ELF-1 (cell line): ENCODE data around the gene WBP2.
"Not testable (repeated sequence)": the region's sequence is repeated elsewhere in the genome, so short reads cannot be mapped to it uniquely, and the experiment has no call there.

Experiments
- DNase-seq: peaks from one replicate; pipeline ENCODE4 v3.0.0-alpha.2; 2016; ENCODE audit warnings: low read depth, low spot score

The WBP2 gene

DNA sequence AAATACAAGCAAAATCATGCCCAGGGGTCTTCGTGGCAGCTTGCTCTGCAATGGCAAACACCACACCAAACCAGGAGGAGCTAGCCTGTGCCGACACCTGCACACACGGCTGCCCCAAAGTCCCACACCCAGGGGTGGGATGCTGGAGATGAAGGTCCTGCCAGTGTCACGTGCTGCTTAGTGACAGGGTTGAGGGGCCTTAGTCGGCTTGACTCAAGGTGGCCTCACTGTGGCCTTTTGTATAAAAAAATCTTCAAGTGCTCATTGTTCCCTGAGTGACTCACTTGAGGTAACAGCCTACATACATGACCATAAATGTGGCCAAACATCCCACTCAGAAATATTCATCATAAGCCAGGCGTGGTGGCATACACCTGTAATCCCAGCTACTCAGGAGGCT, 34.3 kb upstream of the WBP2 start:
- DNase-seq: no peak

DNA sequence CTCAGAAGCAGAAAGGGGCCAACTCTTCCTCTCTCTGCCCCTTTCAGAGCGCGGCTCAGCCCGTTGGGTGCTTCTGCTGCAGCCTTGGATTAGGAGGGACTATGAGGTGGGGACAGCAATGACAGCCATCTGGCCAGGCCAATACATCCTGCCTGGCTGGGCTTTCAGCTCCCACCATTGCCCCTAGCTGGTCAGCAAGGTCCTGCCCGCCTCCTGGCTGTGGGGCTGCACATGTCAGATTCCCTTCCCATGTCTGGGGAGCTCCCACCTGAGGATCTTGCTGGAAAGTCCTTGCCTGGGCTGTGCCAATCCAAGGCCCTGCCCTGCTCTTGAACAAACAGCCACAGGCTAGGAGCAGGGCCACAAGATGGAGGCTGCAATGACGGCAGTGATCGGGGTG, 33.3 kb upstream of the WBP2 start:
- no peak for DNase-seq

DNA sequence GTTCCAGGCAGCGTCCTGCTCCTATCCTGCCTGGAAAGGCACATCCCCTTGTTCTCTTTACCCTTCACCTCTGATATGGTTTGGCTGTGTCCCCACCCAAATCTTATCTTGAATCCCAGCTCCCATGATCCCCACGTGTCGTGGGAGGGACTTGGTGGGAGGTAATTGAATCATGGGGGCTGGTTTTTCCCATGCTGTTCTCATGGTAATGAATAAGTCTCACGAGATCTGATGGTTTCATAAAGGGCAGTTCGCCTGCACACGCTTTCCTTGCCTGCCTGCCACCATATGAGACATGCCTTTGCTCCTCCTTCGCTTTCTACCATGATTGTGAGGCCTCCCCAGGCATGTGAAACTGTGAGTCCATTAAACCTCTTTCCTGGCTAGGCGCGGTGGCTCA, 30.7 kb upstream of the WBP2 start:
- DNase-seq: not testable (repeated sequence)

DNA sequence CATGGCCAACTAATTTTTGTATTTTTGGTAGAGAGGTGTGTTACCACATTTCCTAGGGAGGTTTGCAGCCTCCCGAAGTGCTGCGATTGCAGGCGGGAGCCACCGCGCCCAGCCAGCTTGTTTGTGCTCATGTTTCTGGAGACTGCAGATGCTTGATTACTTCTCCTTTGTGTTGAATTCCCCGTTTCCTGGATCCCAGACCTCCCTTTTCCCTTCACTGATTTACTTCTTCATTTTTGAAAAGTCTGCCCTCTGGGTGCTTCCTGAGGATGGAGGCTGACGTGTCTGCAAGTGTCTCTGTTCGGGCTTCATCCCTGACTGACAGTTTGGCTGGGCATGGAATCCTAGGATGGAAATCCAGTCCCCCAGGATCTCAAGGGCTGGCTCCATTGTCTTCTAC, 30.3 kb upstream of the WBP2 start:
- no peak for DNase-seq

DNA sequence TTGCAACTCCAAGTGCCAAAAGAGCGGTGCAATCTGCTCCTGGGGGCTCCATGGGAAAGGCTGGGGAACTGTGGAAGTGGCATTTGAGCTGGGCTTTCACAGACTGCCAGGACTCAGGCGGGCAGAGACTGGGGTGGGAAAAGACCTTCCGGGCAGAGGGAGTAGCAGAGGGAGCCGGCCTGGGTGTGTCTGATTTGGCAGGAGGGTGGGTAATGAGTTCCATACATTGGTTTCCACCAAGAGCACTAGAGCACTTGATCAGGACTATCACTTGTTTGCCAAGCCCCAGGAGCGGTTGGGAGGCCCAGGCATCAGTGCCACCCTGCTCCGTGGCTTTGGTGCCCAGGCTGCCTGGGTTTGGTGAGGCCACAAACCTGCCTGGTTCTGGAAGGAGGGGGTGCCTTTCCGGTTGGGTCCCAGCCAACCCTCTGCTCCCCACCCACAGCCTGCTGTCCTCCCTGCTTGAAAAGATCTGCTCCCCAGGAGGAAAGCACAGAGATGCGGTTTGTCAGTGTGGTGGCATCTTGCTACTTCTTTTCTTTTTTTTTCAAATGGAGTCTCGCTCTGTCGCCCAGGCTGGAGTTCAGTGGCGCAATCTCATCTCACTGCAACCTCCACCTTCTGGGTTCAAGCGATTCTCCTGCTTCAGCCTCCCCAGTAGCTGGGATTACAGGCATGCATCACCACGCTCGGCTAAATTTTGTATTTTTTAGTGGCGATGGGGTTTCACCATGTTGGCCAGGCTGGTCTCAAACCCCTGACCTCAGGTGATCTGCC, 26.7 kb upstream of the WBP2 start:
- DNase-seq: no peak

DNA sequence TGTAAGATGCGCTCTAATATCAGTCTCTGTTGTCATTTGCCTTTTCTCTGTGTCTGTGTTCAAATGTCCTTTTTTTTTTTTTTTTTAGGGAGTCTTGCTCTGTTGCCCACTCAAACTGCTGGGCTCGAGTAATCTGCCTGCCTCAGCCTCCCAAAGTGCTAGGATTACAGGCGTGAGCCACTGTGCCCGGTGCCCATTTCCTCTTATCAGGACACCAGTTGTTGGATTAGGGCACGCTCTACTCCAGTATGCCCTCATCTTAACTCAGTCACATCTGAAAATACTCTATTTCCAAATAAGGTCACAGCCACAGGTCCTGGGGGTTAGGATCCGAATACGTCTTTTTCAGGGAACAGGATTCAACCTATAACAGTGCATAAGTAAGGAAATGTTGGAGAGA, 25.1 kb upstream of the WBP2 start:
- no peak for DNase-seq

DNA sequence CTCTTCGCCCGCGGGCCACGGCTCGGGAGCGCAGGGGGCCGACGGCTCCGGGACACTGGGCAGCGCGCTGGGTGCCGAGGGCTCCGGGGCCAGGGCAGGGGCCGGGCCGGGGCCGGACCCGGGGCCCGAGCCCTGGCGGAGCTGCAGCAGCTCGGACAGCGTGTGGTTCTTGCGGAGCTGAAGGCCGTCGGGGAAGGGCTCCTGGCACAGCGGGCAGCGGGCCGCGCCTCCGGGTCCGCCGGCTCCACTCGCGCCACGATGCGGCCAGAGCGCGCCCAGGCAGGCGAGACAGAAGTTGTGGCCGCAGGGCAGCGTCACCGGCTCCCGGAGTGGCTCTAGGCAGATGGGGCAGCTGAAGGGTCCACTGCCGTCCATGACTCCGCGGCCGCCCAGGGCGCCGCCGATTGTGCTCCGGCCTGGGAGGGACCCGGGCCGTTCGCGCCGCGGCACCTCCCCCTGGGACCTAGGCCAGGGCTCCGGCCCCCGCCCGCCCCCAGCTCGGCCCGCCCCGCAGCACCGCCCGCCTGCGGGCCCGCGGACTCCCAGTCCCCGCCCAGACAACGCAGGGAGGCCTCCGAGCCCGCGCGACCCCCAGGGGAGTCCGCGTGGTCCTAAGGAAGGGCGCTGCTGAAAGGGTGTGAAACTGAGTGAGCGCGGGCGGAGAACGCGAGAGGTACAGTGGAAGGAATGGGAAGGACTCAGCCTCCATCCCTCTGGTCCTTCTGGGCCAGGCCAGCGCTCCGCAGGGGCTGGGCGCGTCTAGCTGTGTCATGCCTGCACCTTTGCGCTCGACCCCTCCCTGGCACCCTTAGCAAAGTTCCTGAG, 23.3 kb upstream of the WBP2 start, which contains the start of gene TRIM47:
TSS of gene TRIM47 (minus strand) at position 408 of the 825 bp plus-strand sequence. CDS start at position 375, 33 bp downstream.
- DNase-seq: peak; percentile 68

DNA sequence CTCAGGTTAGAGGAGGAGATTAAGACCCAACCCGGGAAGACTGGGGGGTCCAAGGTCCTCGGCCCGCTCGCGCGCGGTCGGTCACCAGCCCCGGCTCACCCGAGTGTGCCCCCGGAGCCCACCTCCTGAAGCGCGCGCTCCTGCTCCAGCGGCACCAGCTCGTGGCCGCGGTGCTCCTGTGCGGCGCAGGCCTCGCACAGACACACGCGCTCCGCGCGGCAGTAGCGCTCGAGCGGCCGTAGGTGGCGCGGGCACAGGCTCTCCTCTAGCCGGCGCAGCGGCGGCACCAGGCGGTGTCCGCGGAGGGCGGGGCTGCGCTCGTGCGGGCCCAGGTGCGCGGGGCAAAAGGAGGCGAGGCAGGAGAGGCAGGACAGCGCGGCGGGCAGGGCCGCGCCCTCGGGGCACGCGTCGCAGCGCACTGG, 22.6 kb upstream of the WBP2 start:
- DNase-seq: peak; percentile 83

DNA sequence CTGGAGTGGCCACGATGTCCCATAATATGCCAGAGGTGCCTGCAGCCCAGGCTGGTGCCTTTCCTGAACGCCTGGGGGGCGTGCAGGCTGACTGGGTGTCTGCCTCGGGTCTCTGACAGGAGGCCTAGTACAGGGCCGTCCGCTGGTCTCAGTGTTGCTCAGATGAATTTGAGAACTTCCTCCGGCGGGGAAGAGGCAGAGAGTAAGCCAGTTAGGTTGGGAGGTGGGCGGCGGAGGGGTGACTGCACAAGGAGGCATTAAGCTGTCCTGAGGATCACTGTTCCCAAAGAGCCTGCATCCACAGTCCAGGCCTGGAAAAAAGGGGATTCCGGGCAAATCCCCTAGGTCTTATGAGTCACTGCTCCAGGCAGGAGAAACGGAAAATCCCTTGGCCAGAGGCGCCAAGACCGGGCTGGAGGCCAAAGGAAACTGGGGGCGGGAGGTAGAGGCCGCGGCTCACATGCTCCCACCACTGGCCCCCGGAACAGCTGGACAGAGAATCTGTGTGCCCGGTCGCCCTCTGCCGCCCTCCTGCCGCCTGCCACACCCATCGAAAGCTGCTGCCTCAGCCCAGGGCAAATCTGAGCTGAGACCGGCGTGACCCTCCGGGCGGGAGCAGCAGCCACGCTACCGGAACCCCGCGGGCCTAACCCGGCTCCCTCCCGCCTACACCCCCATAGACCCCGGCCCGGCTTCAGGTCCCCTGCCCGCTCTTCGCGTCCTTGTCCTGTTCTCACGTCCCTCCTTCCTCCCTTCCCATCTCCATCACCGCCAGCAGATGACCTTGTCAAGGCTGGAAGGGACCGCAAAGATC, 22.0 kb upstream of the WBP2 start:
- DNase-seq: peak; percentile 72

DNA sequence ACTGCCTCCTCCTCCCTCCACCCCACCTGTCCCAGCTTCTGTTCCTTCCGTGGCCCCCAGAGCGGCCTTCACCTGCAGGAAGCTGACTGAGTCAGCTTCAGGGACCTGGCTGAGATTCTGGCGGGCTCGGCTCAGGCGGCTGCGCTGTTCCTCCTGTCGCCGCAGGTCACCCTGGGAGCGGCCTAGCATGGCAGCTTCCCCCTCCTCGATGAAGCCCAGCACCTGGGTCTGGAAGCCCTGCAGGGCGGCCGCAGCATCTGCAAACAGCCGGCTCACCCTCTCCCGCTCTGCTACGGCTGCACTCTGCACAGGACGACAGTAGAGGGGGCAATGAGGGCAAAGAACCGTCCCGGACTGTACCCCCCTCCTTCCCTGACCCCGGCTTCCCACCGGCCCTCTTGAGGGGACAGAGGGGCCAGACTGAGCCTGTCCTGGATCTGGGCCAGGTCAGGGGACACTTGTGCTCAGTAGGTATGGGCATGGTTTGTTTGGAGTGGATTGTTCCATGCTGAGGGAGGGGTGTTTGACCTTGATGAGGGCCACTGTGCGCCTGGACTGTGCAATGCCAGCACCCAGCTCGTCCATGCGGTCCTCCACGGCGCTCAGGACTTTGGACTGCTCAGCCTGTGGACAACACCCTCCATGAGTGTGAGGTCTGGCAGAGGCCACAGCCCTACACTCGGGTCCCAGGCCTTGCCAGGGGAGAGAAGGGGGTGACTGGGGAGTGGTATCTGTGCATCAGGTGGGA, 21.2 kb upstream of the WBP2 start:
- peak; percentile 77 for DNase-seq

DNA sequence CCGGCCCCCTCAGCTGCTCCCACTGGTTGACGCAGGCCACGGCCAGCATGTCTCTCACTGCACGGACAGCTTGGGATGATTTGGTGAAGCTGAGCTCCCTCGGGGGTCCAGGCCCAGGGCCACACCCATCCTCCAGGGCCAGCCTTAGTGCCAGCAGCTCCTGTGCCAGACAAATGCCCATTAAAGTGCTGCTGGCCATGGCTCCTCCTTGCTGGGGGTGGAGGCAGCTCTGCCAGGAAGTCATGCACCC, 20.7 kb upstream of the WBP2 start:
- no peak for DNase-seq

DNA sequence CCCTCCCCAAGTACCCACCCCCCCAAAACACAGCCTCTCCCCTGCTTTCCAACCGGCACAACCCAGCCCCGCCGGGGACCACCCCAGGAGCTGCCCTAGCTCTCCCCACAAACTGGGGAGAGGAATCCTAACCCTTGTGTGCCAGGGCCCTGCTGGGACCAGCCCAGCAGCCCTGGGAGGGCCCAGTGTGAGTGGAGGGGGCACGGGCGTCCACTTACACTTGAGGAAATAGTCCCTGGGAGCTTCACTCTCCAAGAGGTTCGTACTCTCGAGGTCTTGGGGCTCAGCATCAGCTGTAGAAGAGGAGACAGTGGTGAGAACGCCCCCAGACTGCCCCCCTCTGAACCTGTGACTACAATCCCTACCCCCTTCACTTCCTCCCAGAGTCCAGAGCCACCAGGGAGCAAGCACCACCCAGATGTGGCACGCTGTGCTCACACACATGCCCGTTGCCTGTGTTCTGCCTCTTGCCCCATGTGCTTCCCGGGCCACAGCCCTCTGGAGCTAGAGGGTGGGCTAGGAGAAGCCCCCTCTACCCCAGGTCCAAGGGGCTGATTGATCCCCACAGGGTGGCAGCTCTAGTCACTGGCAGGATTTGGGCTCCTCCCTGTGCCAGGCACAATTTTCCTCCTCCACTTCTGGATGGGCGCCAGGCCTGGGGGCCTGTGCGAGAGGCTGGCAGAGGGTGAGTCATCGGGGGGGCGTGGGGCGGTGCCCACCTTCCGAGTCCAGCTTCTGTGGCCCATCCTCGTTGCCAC, 20.2 kb upstream of the WBP2 start:
- no peak for DNase-seq

DNA sequence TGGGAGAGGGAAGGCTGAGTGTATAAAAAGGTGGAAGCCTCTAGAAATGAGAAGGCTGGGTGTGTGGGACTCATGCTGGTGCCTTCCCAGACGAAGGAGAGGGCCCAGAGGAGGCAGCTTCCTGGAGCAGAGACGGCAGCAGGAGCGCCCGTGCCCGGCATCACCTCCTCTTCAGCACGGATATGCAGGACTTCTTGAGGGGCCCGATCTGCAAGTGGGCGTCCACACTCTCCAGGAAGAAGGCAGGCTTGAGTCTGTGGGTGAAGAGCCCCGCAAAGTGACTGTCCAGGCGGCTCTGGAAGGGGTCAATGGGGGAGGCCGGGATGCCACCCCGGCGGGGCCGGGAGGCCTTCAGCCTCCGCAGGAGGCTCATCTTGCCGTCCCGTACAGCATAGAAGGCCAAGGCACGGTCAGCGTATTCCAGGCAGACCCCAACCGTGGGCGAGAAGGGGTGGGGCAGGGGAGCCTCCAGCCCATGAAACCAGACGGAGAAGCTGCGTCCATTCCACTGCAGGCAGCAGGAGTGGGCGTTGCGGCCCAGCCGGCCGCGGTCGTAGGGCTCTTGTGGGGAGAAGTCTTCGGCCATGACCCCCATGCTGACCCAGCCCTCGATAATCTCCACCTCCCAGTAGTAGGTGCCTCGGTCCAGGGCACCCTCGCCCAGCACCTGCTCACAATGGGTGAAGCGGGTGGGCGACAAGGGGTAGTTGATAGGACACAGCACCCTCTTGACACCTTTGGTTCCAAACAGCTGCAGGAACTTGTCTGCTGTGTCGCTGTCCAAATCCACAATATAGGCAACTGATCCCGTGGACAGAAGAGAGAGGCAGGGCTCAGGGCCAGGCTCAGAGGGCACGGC, 19.4 kb upstream of the WBP2 start:
- no peak for DNase-seq

DNA sequence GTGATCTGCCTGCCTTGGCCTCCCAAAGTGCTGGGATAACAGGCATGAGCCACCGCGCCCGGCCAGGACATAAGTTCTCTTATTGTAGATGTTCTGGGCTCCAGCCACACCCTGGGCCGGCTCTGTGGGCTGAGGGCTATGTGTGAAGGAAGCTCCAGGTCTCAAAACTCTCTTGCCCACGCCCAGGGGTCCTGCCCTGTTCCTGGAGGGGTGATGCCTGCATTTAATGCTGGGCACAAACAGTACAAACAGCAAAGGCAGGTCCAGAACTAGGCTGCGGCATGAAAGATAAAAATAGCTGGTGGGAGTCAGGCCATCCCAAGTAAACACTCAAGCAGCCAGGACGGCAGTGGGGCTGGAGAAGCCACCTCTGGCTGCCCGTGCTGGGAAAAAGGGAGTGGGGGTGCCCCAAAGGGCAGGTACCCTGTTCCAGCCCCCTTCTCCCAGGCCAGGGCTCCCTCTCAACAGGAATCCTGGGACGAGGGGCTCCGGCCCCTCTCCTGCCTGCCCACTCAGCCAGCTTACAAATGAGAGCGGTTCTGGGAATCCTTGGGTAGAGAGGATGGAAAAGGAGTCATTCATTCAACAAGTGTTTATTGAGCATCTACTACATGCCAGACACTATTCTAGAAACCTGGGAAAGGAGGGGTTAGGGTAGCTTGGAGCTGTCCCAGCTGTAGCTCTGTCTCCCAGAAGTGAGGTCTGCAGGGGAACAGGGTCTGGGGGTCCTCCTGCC, 18.6 kb upstream of the WBP2 start:
- no peak for DNase-seq

DNA sequence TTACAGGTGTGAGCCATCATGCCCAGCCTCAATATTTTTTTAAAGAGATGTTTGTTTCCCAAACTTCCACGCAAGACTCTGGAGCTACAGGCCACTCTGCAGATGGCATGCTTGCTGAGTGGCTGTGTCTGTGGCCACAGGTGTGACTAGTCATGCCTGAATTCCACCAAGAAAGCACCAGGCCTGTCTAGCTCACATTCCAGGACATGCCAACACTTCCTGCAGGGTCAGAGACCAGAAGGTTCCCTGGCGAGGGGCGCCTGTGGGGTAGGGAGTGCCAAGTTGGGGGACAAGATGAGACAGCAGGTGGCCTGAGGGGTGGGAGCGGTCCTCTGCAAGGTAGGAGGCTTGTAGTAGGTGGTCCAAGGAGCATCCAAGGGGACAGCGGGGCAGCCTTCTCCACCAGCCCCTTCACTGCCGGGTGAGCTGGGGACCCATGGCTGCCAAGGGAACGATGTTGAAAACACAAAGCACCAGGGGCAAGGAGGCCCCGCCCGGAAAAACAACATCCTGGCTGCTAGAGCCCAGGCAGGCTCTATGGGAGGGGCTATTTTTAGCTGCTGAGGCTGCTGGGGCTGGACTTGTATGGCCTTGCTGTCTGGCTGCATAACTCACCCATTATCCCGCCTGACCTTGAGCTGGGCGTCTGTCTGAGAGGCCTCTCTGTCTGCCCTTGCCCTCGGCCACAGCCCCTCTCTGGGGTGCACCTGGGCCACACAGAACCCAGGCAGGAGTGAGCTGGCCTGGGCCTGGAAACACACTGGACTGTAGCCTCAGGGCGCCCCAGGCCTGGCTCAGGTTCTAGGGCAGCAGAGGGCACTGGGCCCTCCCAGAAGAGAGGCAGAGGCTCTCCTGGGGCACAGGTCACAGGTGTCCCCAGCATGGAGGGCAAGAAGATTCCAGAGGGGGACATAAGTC, 17.6 kb upstream of the WBP2 start:
- DNase-seq: peak; percentile 60

DNA sequence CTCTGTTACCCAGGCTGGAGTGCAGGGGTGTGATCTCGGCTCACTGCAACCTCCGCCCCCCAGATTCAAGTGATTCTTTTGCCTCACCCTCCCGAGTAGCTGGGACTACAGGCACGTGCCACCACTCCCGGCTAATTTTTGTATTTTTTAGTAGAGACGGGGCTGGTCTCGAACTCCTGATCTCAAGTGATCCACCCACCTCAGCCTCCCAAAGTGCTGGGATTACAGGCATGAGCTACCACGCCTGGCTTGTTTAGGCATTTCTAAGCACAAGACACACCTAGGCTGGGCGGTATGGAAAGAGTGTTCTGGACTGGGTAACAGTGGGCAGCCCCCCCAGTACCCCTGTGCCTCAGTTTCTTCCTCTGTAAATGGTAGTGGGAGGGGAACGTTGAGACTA, 15.1 kb upstream of the WBP2 start:
- DNase-seq: not testable (repeated sequence)

DNA sequence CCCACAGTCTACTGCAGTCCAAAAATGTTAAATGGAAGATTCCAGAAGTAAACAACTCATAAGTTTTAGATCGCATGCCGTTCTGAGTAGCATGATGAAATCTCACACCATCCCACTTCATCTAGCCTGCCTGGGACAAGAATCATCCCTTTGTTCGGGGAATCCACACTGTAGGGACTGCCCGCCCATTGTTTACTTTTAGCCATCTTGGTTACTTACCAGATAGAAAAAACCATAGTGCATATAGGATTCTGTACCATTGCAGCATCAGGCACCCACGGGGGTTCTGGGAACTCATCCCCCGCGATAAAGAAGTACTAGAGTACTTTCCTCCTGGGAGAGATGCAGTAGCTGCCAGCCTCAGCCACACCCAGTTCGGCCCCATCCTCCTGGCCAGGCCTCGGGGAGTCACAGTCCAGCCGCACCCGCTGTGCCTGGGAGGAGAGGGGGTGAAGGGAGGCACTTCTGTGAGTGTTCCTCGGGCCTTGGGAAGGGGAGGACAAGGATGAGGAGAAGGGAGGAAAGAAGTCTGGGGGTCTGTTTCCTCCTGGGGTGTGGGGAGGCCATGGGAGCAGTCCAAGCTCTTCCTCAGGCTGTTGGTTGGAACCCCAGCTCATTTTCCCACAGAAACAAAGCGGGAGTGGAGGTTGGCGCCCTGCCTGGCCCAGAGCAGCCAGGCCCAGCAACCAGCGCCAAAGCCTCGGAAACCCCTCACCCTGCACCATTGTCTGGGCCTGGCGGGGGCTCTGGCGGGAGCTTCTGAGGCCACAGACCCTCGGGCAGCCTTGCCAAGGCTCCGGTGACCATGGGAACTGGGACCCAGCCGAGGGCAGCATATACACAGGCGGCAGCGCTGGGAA, 14.4 kb upstream of the WBP2 start:
- DNase-seq: peak; percentile 46
